ENCODE measurements around the gene NPHP4.

DNA sequence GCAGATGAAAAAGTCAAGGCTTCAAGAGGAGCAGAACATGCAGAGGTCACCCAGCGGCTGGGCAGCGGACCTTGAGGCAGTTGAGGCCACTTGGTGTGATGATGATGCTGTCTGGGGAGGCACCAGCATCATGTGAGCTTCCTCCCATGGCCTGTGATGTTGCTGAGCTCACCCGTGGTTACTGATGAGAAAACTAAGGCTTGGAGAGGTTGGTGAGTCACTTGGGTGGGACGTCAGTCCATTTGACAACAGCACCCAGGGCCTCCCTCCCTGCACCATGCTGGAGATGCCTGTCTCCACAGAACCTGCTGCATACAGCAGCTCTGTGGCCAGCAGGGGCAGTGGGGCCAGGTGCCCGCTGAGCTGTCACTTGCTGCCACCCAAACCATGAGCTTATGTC is 146.8 kb downstream of the NPHP4 start:
- no peak for TF ChIP-seq ZNF423 (CRISPR knock-in tag; IDR thresholded peaks at IDR 0.05)
- no peak for TF ChIP-seq CREM (CRISPR knock-in tag; IDR thresholded peaks at IDR 0.05)
